Measurements from ENCODE around the gene B4GALNT4. TPM values are rescaled to one million over a fixed set of nuclear protein-coding genes. Genes with fewer than 3 reads are reported as not detected.

The B4GALNT4 gene
- total and polyA plus RNA-seq, 12 donors: 0.15 to 30.3 (median 1.6) TPM; not detected in 2

GRCh38 chr11:375065-376025, 6.0 kb downstream of the B4GALNT4 start:
- intact Hi-C loops (cut with DNase I): no loop called here
- no peaks in the 10 kb centered on the region for H3K36me3 ChIP-seq (replicated peaks in 1 of 2)
- TF ChIP-seq POLR2A (IDR thresholded peaks at IDR 0.05): no peak
- no peak for TF ChIP-seq CTCF (IDR thresholded peaks at IDR 0.05)
- no peaks in the 10 kb centered on the region for H3K4me1 ChIP-seq (replicated peaks in 1 of 2)
- H3K4me3 ChIP-seq: no peak overlapping the region
- no peak for DNase-seq
- H3K27me3 ChIP-seq: no peaks in the 10 kb centered on the region
- H3K9me3 ChIP-seq (replicated peaks in 1 of 3): no peaks in the 10 kb centered on the region
- no peak overlapping the region for H3K27ac ChIP-seq
- WGBS, 4 donors: 67 to 82% (median 80%) methylated on average over 14 to 41 of the region's 41 CpGs

- no peaks in the 10 kb centered on the region for H3K9me3 ChIP-seq (replicated peaks in 1 of 3)
- DNase-seq: no peak
- H3K27me3 ChIP-seq: no peaks in the 10 kb centered on the region
- TF ChIP-seq CTCF (IDR thresholded peaks at IDR 0.05) (no peak), POLR2A (IDR thresholded peaks at IDR 0.05) (no peak)
- H3K4me3 ChIP-seq: no peak overlapping the region
- intact Hi-C loops (cut with DNase I): no loop called here
- no peak overlapping the region for H3K27ac ChIP-seq
- no peaks in the 10 kb centered on the region for H3K4me1 ChIP-seq (replicated peaks in 1 of 2)
- 92 to 95% (median 93%) methylated on average over 30 to 70 of the region's 70 CpGs for WGBS, 4 donors
- no peaks in the 10 kb centered on the region for H3K36me3 ChIP-seq (replicated peaks in 1 of 2)
Observed at GRCh38 chr11:376531-377173, 7.4 kb downstream of the B4GALNT4 start.

GRCh38 chr11:377174-377865, 8.0 kb downstream of the B4GALNT4 start:
- no peaks in the 10 kb centered on the region for H3K27me3 ChIP-seq

More at GRCh38 chr11:377174-377865, 8.0 kb downstream of the B4GALNT4 start:
- no peaks in the 10 kb centered on the region for H3K9me3 ChIP-seq (replicated peaks in 1 of 3)
- intact Hi-C loops (cut with DNase I): no loop called here
- H3K27ac ChIP-seq: no peak overlapping the region
- 81 to 89% (median 84%) methylated on average over 33 to 44 of the region's 44 CpGs for WGBS, 4 donors
- H3K4me3 ChIP-seq: no peak overlapping the region
- H3K4me1 ChIP-seq (replicated peaks in 1 of 2): no peaks in the 10 kb centered on the region
- TF ChIP-seq POLR2A (IDR thresholded peaks at IDR 0.05): no peak
- TF ChIP-seq CTCF (IDR thresholded peaks at IDR 0.05): no peak
- no peaks in the 10 kb centered on the region for H3K36me3 ChIP-seq (replicated peaks in 1 of 2)
- no peak for DNase-seq
